ENCODE data around the gene RLN1.
"Not testable (repeated sequence)": the region's sequence is repeated elsewhere in the genome, so short reads cannot be mapped to it uniquely, and the experiment has no call there.

RLN1 gene

GRCh38 chr9:5355226-5355625 lies 15.6 kb upstream of the RLN1 start:
- H3K4me3 ChIP-seq (ENCODE audit: control insufficient read depth, low read depth, low read length): no peak overlapping the region
- TF ChIP-seq, protein P1, sequence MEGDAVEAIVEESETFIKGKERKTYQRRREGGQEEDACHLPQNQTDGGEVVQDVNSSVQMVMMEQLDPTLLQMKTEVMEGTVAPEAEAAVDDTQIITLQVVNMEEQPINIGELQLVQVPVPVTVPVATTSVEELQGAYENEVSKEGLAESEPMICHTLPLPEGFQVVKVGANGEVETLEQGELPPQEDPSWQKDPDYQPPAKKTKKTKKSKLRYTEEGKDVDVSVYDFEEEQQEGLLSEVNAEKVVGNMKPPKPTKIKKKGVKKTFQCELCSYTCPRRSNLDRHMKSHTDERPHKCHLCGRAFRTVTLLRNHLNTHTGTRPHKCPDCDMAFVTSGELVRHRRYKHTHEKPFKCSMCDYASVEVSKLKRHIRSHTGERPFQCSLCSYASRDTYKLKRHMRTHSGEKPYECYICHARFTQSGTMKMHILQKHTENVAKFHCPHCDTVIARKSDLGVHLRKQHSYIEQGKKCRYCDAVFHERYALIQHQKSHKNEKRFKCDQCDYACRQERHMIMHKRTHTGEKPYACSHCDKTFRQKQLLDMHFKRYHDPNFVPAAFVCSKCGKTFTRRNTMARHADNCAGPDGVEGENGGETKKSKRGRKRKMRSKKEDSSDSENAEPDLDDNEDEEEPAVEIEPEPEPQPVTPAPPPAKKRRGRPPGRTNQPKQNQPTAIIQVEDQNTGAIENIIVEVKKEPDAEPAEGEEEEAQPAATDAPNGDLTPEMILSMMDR (conservative IDR thresholded peaks at IDR 0.05; ENCODE audit: control insufficient read depth, insufficient read depth, low read depth, low read length): no peak
- DNase-seq (ENCODE audit: low read depth): no peak

DNA sequence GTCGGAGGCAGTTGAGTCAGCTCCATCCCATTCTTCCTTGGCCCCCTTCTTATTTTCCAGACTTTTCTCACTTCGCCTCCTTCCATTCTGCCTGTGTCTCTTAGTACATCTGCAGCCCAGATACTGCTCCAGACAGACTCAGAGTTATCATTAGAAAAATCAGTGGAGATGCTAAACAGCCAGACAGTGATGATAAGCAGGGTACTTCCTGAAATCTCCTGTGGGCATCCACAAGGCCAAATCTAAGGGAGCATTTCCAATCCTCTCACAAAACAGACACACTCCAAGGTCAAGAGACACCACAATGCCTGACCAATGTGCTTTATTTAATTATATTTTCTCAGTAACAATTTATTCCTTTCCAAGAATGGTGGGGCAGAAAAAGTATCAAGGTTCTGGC lies 14.5 kb upstream of the RLN1 start:
- no peak for DNase-seq (ENCODE audit: low read depth)
- no peak overlapping the region for H3K4me3 ChIP-seq (ENCODE audit: control insufficient read depth, low read depth, low read length)
- TF ChIP-seq, protein P1 (conservative IDR thresholded peaks at IDR 0.05; ENCODE audit: control insufficient read depth, insufficient read depth, low read depth, low read length): no peak

DNA sequence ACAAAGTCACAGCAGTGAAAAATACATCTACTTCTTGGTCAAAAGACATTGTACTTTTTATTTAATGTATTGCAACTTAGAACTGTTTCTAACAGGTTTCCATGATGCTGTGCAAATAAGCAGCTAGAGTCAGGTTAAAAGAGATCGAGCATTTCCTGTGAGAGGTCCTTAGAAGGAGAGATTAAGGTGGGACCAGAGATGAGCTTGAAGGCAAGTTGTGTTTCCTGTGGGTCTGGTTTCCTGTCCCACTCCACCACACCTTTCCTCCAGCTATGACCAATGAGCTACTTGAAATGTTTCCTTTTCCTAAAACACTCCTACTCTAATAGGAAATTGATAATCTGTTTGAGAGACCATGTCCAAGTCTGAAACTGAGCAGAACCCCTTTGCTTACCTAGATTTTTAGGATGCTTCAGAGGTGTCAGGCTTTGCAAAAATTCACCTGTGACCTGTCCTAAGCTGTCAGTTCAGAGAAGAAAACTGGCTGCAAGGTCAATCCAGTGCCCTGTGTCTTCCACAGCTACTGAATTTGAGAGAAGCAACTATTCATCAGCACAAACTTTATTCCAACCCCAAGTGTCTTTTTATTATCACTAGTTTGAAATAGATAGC lies 13.1 kb upstream of the RLN1 start:
- TF ChIP-seq, protein P1 (conservative IDR thresholded peaks at IDR 0.05; ENCODE audit: control insufficient read depth, insufficient read depth, low read depth, low read length): no peak
- no peak for DNase-seq (ENCODE audit: low read depth)
- H3K4me3 ChIP-seq (ENCODE audit: control insufficient read depth, low read depth, low read length): no peak overlapping the region

- no peak for DNase-seq (ENCODE audit: low read depth)
- TF ChIP-seq, protein P1 (conservative IDR thresholded peaks at IDR 0.05; ENCODE audit: control insufficient read depth, insufficient read depth, low read depth, low read length): no peak
- no peak overlapping the region for H3K4me3 ChIP-seq (ENCODE audit: control insufficient read depth, low read depth, low read length)
Observed at GRCh38 chr9:5336688-5337087, 3.0 kb downstream of the RLN1 start.

GRCh38 chr9:5331276-5331675 lies 8.4 kb downstream of the RLN1 start:
- H3K4me3 ChIP-seq (ENCODE audit: control insufficient read depth, low read depth, low read length); DNase-seq (ENCODE audit: low read depth): not testable (repeated sequence)

DNA sequence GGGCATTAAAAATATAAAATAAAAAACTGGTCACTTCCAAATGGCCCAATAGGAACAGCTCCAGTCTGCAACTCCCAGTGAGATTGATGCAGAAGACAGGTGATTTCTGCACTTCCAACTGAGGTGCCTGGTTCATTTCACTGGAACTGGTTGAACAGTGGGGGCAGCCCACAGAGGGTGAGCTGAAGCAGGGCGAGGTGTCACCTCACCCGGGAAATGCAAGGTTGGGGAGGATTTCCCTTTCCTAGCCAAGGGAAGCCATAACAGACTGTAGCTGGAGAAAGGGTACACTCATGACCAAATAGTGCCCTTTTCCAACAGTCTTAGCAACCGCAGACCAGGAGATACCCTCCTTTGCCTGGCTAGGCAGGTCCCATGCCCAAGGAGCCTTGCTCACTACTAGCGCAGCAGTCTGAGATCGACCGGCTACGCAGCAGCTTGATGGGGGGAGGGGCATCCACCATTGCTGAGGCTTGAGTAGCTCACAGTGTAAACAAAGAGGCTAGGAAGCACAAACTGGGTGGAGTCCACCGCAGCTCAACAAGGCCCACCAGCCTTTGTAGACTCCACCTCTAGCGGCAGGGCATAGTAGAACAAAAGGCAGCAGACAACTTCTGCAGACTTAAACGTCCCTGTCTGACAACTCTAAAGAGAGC lies 12.7 kb downstream of the RLN1 start:
- DNase-seq (ENCODE audit: low read depth): no peak
- TF ChIP-seq, protein P1 (conservative IDR thresholded peaks at IDR 0.05; ENCODE audit: control insufficient read depth, insufficient read depth, low read depth, low read length): no peak
- no peak overlapping the region for H3K4me3 ChIP-seq (ENCODE audit: control insufficient read depth, low read depth, low read length)

- TF ChIP-seq, protein P1 (conservative IDR thresholded peaks at IDR 0.05; ENCODE audit: control insufficient read depth, insufficient read depth, low read depth, low read length): no peak
- H3K4me3 ChIP-seq (ENCODE audit: control insufficient read depth, low read depth, low read length): no peak overlapping the region
- no peak for DNase-seq (ENCODE audit: low read depth)
Observed at GRCh38 chr9:5326187-5326586, 13.5 kb downstream of the RLN1 start.

GRCh38 chr9:5321601-5322000 lies 18.1 kb downstream of the RLN1 start:
- not testable (repeated sequence) for DNase-seq (ENCODE audit: low read depth); H3K4me3 ChIP-seq (ENCODE audit: control insufficient read depth, low read depth, low read length)

Measured in fibroblast of mammary gland (primary cell).